ENCODE results near the gene CEP95. TPM values are rescaled to one million over a fixed set of nuclear protein-coding genes. Genes with fewer than 3 reads are reported as not detected.
A peak's percentile ranks its signal among the peaks of the same experiment; 100 is the strongest.

CEP95 gene
- total and polyA plus RNA-seq, 2 of the 13 experiments (the other 11 are each of a cell fraction or from before 2014, with no cell fraction given) = 65.9 to 68.8 TPM

- TF ChIP-seq, protein P1, sequence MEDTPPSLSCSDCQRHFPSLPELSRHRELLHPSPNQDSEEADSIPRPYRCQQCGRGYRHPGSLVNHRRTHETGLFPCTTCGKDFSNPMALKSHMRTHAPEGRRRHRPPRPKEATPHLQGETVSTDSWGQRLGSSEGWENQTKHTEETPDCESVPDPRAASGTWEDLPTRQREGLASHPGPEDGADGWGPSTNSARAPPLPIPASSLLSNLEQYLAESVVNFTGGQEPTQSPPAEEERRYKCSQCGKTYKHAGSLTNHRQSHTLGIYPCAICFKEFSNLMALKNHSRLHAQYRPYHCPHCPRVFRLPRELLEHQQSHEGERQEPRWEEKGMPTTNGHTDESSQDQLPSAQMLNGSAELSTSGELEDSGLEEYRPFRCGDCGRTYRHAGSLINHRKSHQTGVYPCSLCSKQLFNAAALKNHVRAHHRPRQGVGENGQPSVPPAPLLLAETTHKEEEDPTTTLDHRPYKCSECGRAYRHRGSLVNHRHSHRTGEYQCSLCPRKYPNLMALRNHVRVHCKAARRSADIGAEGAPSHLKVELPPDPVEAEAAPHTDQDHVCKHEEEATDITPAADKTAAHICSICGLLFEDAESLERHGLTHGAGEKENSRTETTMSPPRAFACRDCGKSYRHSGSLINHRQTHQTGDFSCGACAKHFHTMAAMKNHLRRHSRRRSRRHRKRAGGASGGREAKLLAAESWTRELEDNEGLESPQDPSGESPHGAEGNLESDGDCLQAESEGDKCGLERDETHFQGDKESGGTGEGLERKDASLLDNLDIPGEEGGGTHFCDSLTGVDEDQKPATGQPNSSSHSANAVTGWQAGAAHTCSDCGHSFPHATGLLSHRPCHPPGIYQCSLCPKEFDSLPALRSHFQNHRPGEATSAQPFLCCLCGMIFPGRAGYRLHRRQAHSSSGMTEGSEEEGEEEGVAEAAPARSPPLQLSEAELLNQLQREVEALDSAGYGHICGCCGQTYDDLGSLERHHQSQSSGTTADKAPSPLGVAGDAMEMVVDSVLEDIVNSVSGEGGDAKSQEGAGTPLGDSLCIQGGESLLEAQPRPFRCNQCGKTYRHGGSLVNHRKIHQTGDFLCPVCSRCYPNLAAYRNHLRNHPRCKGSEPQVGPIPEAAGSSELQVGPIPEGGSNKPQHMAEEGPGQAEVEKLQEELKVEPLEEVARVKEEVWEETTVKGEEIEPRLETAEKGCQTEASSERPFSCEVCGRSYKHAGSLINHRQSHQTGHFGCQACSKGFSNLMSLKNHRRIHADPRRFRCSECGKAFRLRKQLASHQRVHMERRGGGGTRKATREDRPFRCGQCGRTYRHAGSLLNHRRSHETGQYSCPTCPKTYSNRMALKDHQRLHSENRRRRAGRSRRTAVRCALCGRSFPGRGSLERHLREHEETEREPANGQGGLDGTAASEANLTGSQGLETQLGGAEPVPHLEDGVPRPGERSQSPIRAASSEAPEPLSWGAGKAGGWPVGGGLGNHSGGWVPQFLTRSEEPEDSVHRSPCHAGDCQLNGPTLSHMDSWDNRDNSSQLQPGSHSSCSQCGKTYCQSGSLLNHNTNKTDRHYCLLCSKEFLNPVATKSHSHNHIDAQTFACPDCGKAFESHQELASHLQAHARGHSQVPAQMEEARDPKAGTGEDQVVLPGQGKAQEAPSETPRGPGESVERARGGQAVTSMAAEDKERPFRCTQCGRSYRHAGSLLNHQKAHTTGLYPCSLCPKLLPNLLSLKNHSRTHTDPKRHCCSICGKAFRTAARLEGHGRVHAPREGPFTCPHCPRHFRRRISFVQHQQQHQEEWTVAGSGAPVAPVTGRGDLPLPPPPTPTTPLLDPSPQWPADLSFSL (CRISPR knock-in tag; IDR thresholded peaks at IDR 0.05) = no peak
- TF ChIP-seq KMT2A (CRISPR knock-in tag; IDR thresholded peaks at IDR 0.05) (peak; percentile 90), ATM (IDR thresholded peaks at IDR 0.05; ENCODE audit: borderline replicate concordance) (no peak), NFIB (CRISPR knock-in tag; IDR thresholded peaks at IDR 0.05; ENCODE audit: borderline replicate concordance) (no peak), ZNF468 (CRISPR knock-in tag; IDR thresholded peaks at IDR 0.05) (peak; percentile 16; the same call in 1 of the 2 replicates), FOXO1 (CRISPR knock-in tag; IDR thresholded peaks at IDR 0.05) (no peak; the same call in none of the 2 replicates), ZNF331 (CRISPR knock-in tag; IDR thresholded peaks at IDR 0.05) (peak; percentile 46), ZNF780A (CRISPR knock-in tag; IDR thresholded peaks at IDR 0.05) (peak; percentile 77; the same call in 1 of the 2 replicates), MXD1 (CRISPR knock-in tag; IDR thresholded peaks at IDR 0.05) (peak; percentile 88), HDAC1 (CRISPR knock-in tag; IDR thresholded peaks at IDR 0.05) (peak; percentile 89), GMEB1 (CRISPR knock-in tag; IDR thresholded peaks at IDR 0.05; ENCODE audit: borderline replicate concordance) (peak; percentile 93), CENPX (CRISPR knock-in tag; IDR thresholded peaks at IDR 0.05) (no peak), RFXAP (CRISPR knock-in tag; IDR thresholded peaks at IDR 0.05; ENCODE audit: borderline replicate concordance) (peak; percentile 44), TFDP2 (CRISPR knock-in tag; IDR thresholded peaks at IDR 0.05) (peak; percentile 93), CBX2 (IDR thresholded peaks at IDR 0.05; ENCODE audit: low read depth, low read length) (no peak), CBX2 (CRISPR knock-in tag; IDR thresholded peaks at IDR 0.05; ENCODE audit: low read depth) (peak; percentile 44; the same call in 1 of the 2 replicates)
- TF ChIP-seq, protein P2, sequence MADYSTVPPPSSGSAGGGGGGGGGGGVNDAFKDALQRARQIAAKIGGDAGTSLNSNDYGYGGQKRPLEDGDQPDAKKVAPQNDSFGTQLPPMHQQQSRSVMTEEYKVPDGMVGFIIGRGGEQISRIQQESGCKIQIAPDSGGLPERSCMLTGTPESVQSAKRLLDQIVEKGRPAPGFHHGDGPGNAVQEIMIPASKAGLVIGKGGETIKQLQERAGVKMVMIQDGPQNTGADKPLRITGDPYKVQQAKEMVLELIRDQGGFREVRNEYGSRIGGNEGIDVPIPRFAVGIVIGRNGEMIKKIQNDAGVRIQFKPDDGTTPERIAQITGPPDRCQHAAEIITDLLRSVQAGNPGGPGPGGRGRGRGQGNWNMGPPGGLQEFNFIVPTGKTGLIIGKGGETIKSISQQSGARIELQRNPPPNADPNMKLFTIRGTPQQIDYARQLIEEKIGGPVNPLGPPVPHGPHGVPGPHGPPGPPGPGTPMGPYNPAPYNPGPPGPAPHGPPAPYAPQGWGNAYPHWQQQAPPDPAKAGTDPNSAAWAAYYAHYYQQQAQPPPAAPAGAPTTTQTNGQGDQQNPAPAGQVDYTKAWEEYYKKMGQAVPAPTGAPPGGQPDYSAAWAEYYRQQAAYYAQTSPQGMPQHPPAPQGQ (CRISPR knock-in tag; IDR thresholded peaks at IDR 0.05; ENCODE audit: borderline replicate concordance) = no peak
Measured at GRCh38 chr17:64506576-64507412, at the start of gene CEP95 (continued).

All from HepG2 (cell line).